Measurements from ENCODE around the gene AATK.

Gene AATK

GRCh38 chr17:81102869-81103268 is 63.2 kb downstream of the AATK start:
- Mint-ChIP-seq H3K27me3 (no peaks in the 10 kb centered on the region), H3K36me3 (ENCODE audit: low read depth) (no peaks in the 10 kb centered on the region), H3K9me3 (no peaks in the 10 kb centered on the region), H3K27ac (no peak overlapping the region), H3K4me1 (peaks cover 4% of the 10 kb centered on the region), H3K4me3 (no peak overlapping the region)
- DNase-seq (no peak), ATAC-seq (no peak)

GRCh38 chr17:81102352-81102751 is 63.7 kb downstream of the AATK start:
- H3K4me3 Mint-ChIP-seq = no peak overlapping the region

GRCh38 chr17:81101614-81102306 is 64.3 kb downstream of the AATK start:
- H3K9me3 Mint-ChIP-seq = no peaks in the 10 kb centered on the region
- ATAC-seq (peak; percentile 94), DNase-seq (peak; percentile 91)
- H3K4me3 Mint-ChIP-seq = no peak overlapping the region
- H3K27me3 Mint-ChIP-seq = no peaks in the 10 kb centered on the region
- no peaks in the 10 kb centered on the region for H3K36me3 Mint-ChIP-seq (ENCODE audit: low read depth)
- peaks cover 10% of the 10 kb centered on the region for H3K4me1 Mint-ChIP-seq
- no peak overlapping the region for H3K27ac Mint-ChIP-seq

More at GRCh38 chr17:81102352-81102751, 63.7 kb downstream of the AATK start:
- no peak for DNase-seq
- Mint-ChIP-seq H3K36me3 (ENCODE audit: low read depth) (no peaks in the 10 kb centered on the region), H3K9me3 (no peaks in the 10 kb centered on the region), H3K27me3 (no peaks in the 10 kb centered on the region), H3K27ac (no peak overlapping the region), H3K4me1 (peaks cover 6% of the 10 kb centered on the region)
- ATAC-seq = no peak

- Mint-ChIP-seq H3K4me1 (peaks cover 21% of the 10 kb centered on the region), H3K27ac (no peak overlapping the region), H3K4me3 (no peak overlapping the region), H3K27me3 (no peaks in the 10 kb centered on the region), H3K9me3 (no peaks in the 10 kb centered on the region), H3K36me3 (ENCODE audit: low read depth) (no peaks in the 10 kb centered on the region)
- ATAC-seq = no peak
- no peak for DNase-seq
These were observed 65.4 kb downstream of the AATK start for GRCh38 chr17:81100668-81101067.

GRCh38 chr17:81099888-81100287 is 66.1 kb downstream of the AATK start:
- Mint-ChIP-seq H3K9me3 (no peaks in the 10 kb centered on the region), H3K4me3 (no peak overlapping the region), H3K27ac (no peak overlapping the region), H3K27me3 (no peaks in the 10 kb centered on the region), H3K36me3 (ENCODE audit: low read depth) (no peaks in the 10 kb centered on the region), H3K4me1 (peaks cover 28% of the 10 kb centered on the region)
- DNase-seq (no peak), ATAC-seq (no peak)

GRCh38 chr17:81097943-81098308 is 68.1 kb downstream of the AATK start:
- peaks cover 1% of the 10 kb centered on the region for H3K36me3 Mint-ChIP-seq (ENCODE audit: low read depth)
- H3K27ac Mint-ChIP-seq = no peak overlapping the region
- no peak overlapping the region for H3K4me3 Mint-ChIP-seq
- H3K4me1 Mint-ChIP-seq = peaks cover 41% of the 10 kb centered on the region
- peak; percentile 25 for DNase-seq
- ATAC-seq = peak; percentile 16
- H3K9me3 Mint-ChIP-seq = no peaks in the 10 kb centered on the region
- peaks cover 2% of the 10 kb centered on the region for H3K27me3 Mint-ChIP-seq

GRCh38 chr17:81097134-81097942 is 68.7 kb downstream of the AATK start:
- H3K36me3 Mint-ChIP-seq (ENCODE audit: low read depth) = peaks cover 1% of the 10 kb centered on the region
- no peak for ATAC-seq

GRCh38 chr17:81096741-81097133 is 69.3 kb downstream of the AATK start:
- no peaks in the 10 kb centered on the region for H3K9me3 Mint-ChIP-seq
- H3K36me3 Mint-ChIP-seq (ENCODE audit: low read depth) = peaks cover 1% of the 10 kb centered on the region
- ATAC-seq (no peak), DNase-seq (no peak)
- H3K27ac Mint-ChIP-seq = no peak overlapping the region
- peaks cover 2% of the 10 kb centered on the region for H3K27me3 Mint-ChIP-seq
- no peak overlapping the region for H3K4me3 Mint-ChIP-seq
- H3K4me1 Mint-ChIP-seq = peaks cover 41% of the 10 kb centered on the region

More at GRCh38 chr17:81097134-81097942, 68.7 kb downstream of the AATK start:
- Mint-ChIP-seq H3K27ac (no peak overlapping the region), H3K4me1 (peaks cover 41% of the 10 kb centered on the region), H3K4me3 (no peak overlapping the region), H3K27me3 (peaks cover 2% of the 10 kb centered on the region), H3K9me3 (no peaks in the 10 kb centered on the region)
- peak; percentile 62 for DNase-seq

GRCh38 chr17:81095383-81095762 is 70.6 kb downstream of the AATK start:
- Mint-ChIP-seq H3K27me3 (peaks cover 2% of the 10 kb centered on the region), H3K27ac (peak overlapping the region; percentile 35), H3K4me1 (peaks cover 41% of the 10 kb centered on the region), H3K9me3 (no peaks in the 10 kb centered on the region), H3K4me3 (peak overlapping the region; percentile 42), H3K36me3 (ENCODE audit: low read depth) (peaks cover 1% of the 10 kb centered on the region)
- ATAC-seq (peak; percentile 48), DNase-seq (peak; percentile 16)

GRCh38 chr17:81094509-81095382 is 71.3 kb downstream of the AATK start:
- Mint-ChIP-seq H3K27me3 (peaks cover 2% of the 10 kb centered on the region), H3K4me1 (peaks cover 41% of the 10 kb centered on the region)
- DNase-seq = peak; percentile 88

GRCh38 chr17:81093619-81094508 is 72.2 kb downstream of the AATK start:
- no peak for DNase-seq
- peak overlapping the region; percentile 72 for H3K27ac Mint-ChIP-seq
- no peak for ATAC-seq
- H3K4me1 Mint-ChIP-seq = peaks cover 41% of the 10 kb centered on the region
- H3K27me3 Mint-ChIP-seq = peaks cover 2% of the 10 kb centered on the region
- H3K36me3 Mint-ChIP-seq (ENCODE audit: low read depth) = peaks cover 1% of the 10 kb centered on the region
- no peaks in the 10 kb centered on the region for H3K9me3 Mint-ChIP-seq
- H3K4me3 Mint-ChIP-seq = no peak overlapping the region

More at GRCh38 chr17:81094509-81095382, 71.3 kb downstream of the AATK start:
- peaks cover 1% of the 10 kb centered on the region for H3K36me3 Mint-ChIP-seq (ENCODE audit: low read depth)
- no peaks in the 10 kb centered on the region for H3K9me3 Mint-ChIP-seq
- peak overlapping the region; percentile 42 for H3K4me3 Mint-ChIP-seq
- ATAC-seq = peak; percentile 91
- peak overlapping the region; percentile 72 for H3K27ac Mint-ChIP-seq

GRCh38 chr17:81092518-81093095 is 73.4 kb downstream of the AATK start:
- peaks cover 1% of the 10 kb centered on the region for H3K36me3 Mint-ChIP-seq (ENCODE audit: low read depth)
- no peak overlapping the region for H3K27ac Mint-ChIP-seq
- DNase-seq (no peak), ATAC-seq (no peak)
- no peaks in the 10 kb centered on the region for H3K9me3 Mint-ChIP-seq
- peaks cover 37% of the 10 kb centered on the region for H3K4me1 Mint-ChIP-seq
- no peak overlapping the region for H3K4me3 Mint-ChIP-seq
- H3K27me3 Mint-ChIP-seq = peaks cover 2% of the 10 kb centered on the region

- Mint-ChIP-seq H3K9me3 (no peaks in the 10 kb centered on the region), H3K4me3 (no peak overlapping the region), H3K27me3 (peaks cover 2% of the 10 kb centered on the region), H3K27ac (no peak overlapping the region), H3K36me3 (ENCODE audit: low read depth) (peaks cover 1% of the 10 kb centered on the region), H3K4me1 (peaks cover 32% of the 10 kb centered on the region)
- DNase-seq (no peak), ATAC-seq (no peak)
These were observed 74.1 kb downstream of the AATK start for GRCh38 chr17:81091774-81092517.
